HepG2 (cell line): ENCODE measurements around the gene MYLK2. TPM values are rescaled to one million over a fixed set of nuclear protein-coding genes. Genes with fewer than 3 reads are reported as not detected.
A peak's percentile ranks its signal among the peaks of the same experiment; 100 is the strongest.

Experiments used
- ARID5B ChIP-seq: IDR thresholded peaks from 2 replicates; pipeline ENCODE4 v1.4.0; 2020; ENCODE audit warnings: mild to moderate bottlenecking, missing genetic modification reagents
- CBFB ChIP-seq: sonication (generic); formaldehyde crosslinking; IDR thresholded peaks from 2 replicates; pipeline ENCODE4 v1.4.0; 2020; ENCODE audit warnings: missing genetic modification reagents
- GATAD1 ChIP-seq: IDR thresholded peaks from 2 replicates; pipeline ENCODE4 v1.6.1; 2016; ENCODE audit warnings: missing genetic modification reagents, missing compliant biosample characterization
- IKZF4 ChIP-seq: sonication (generic); formaldehyde crosslinking; IDR thresholded peaks from 2 replicates; pipeline ENCODE4 v1.5.1; 2020; ENCODE audit warnings: borderline replicate concordance, mild to moderate bottlenecking, low read depth, missing genetic modification reagents; ENCODE audit errors: not compliant biosample characterization
- MTA3 ChIP-seq: sonication (generic); formaldehyde crosslinking; IDR thresholded peaks from 2 replicates; pipeline ENCODE4 v1.4.0; 2020; ENCODE audit warnings: missing genetic modification reagents
- MXD4 ChIP-seq: IDR thresholded peaks from 2 replicates; pipeline ENCODE4 v1.6.1; 2016; ENCODE audit warnings: mild to moderate bottlenecking, missing biosample characterization, missing genetic modification reagents
- PREB ChIP-seq: sonication (generic); formaldehyde crosslinking; IDR thresholded peaks from 2 replicates; pipeline ENCODE4 v1.4.0; 2020; ENCODE audit warnings: missing genetic modification reagents
- TEAD2 ChIP-seq: sonication (generic); formaldehyde crosslinking; IDR thresholded peaks from 2 replicates; pipeline ENCODE4 v1.9.0; 2021; ENCODE audit warnings: missing genetic modification reagents
- TMF1 ChIP-seq: sonication (generic); formaldehyde crosslinking; IDR thresholded peaks from 2 replicates; pipeline ENCODE4 v1.8.1; 2022; ENCODE audit warnings: low read depth, missing genetic modification reagents
- ZBTB38 ChIP-seq: sonication (generic); formaldehyde crosslinking; IDR thresholded peaks from 2 replicates; pipeline ENCODE4 v1.5.1; 2020; ENCODE audit warnings: mild to moderate bottlenecking, missing genetic modification reagents
- ZBTB42 ChIP-seq: sonication (generic); formaldehyde crosslinking; IDR thresholded peaks from 2 replicates; pipeline ENCODE4 v1.5.0; 2020; ENCODE audit warnings: mild to moderate bottlenecking, missing genetic modification reagents
- ZNF687 ChIP-seq: sonication (generic); formaldehyde crosslinking; IDR thresholded peaks from 2 replicates; pipeline ENCODE4 v1.5.1; 2020; ENCODE audit warnings: mild to moderate bottlenecking, missing genetic modification reagents, moderate library complexity
- ZNF720 ChIP-seq: sonication (generic); formaldehyde crosslinking; IDR thresholded peaks from 2 replicates; pipeline ENCODE4 v1.4.0; 2020; ENCODE audit warnings: missing genetic modification reagents
- ZNF878 ChIP-seq: sonication (generic); formaldehyde crosslinking; IDR thresholded peaks from 2 replicates; pipeline ENCODE4 v1.8.1; 2023; ENCODE audit warnings: mild to moderate bottlenecking, missing genetic modification reagents, moderate library complexity
- polyA plus RNA-seq, 8 experiments: library from polyadenylated mRNA; depleted of rRNA in 3 of 8; stranded (reverse) in 7 of 8; unstranded in 1 of 8; fragments of >200 nt; fragmentation: Illumina TruSeq in 4 of 8; extraction: Trizol in 4 of 8; gene quantifications; 2 replicates each; pipeline versions ENCODE4 v1.2.1 to v1.2.3, GENCODE V29; 2011 to 2016; ENCODE audit warnings: low read depth in 4 of 8, missing spikeins in 1 of 8, mixed read lengths in 1 of 8; ENCODE audit not compliant: insufficient read depth in 1 of 8
- total RNA-seq, 5 experiments: library from RNA; depleted of rRNA; stranded (reverse); fragments of >200 nt; fragmentation: Illumina TruSeq; extraction: Trizol; gene quantifications; 2 replicates each; pipeline ENCODE4 v1.2.3, GENCODE V29; 2016; ENCODE audit warnings: low read depth in 1 of 5
- TF ChIP-seq, protein P1 (sequence below): sonication (generic); formaldehyde crosslinking; IDR thresholded peaks from 2 replicates; pipeline ENCODE4 v1.9.0; 2021; ENCODE audit warnings: missing genetic modification reagents, mild to moderate bottlenecking, borderline replicate concordance
- TF ChIP-seq, protein P2 (sequence below): sonication (generic); formaldehyde crosslinking; conservative IDR thresholded peaks from 2 replicates; pipeline ENCODE4 v1.4.0; 2020; ENCODE audit warnings: missing genetic modification reagents

MYLK2 gene
- total and polyA plus RNA-seq, 2 of the 13 experiments (the other 11 are each of a cell fraction or from before 2014, with no cell fraction given), result 0.27 TPM; not detected in 1

DNA sequence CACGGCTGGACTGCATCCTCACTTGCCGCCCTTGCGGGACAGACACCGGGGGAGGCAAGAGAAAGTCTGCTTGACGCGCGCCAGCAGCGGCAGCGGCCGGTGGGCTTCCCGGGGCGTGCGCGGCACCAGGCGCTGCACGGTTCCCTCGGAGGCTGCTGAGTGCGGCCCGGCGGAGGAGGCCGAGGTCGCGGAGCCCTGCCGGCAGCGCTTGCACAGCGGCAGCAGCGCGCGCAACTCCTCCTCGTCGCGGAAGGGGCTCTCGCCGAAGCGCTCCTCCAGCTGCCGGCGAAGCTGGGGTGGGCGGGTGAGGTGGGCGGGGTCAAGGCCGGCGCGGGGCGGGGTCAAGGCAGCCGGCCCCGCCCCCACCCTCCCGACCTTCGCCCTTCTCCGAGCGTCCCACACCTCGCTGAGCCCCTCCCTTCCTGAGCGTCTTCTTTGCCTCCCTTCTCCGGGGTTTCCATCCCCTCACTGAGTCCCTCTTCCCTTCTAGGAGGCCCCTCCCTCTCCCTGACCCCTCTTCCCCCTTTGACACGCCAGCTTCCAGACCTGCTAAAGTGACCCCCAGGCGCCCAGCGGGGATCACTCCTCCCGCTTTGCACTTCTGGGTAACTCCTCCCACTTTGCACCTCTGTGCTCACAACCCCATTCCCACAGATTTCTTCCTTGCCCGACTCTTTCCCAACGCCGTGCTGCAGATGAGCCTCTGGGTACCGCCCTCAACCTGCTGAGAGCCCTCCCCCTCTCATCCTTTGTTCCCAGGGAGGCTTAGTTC is 42.4 kb downstream of the MYLK2 start (continued):
- TF ChIP-seq ARID5B (CRISPR knock-in tag) (no peak), CBFB (CRISPR knock-in tag) (no peak), ZBTB42 (CRISPR knock-in tag) (0 out of 2 replicates have a peak, but pooled peaks have one; percentile 30), MXD4 (CRISPR knock-in tag) (no peak), GATAD1 (CRISPR knock-in tag) (0 out of 2 replicates have a peak, but pooled peaks have one; percentile 14), TMF1 (CRISPR knock-in tag) (0 out of 2 replicates have a peak, but pooled peaks have one; percentile 57), IKZF4 (CRISPR knock-in tag) (no peak), ZNF687 (CRISPR knock-in tag) (peak; percentile 82), ZBTB38 (0 out of 2 replicates have a peak, but pooled peaks have one; percentile 10), PREB (no peak), MTA3 (CRISPR knock-in tag) (no peak), TEAD2 (no peak), ZNF878 (CRISPR knock-in tag) (no peak; the same call in 1 of the 2 replicates), ZNF720 (CRISPR knock-in tag) (no peak)
- TF ChIP-seq, protein P1, sequence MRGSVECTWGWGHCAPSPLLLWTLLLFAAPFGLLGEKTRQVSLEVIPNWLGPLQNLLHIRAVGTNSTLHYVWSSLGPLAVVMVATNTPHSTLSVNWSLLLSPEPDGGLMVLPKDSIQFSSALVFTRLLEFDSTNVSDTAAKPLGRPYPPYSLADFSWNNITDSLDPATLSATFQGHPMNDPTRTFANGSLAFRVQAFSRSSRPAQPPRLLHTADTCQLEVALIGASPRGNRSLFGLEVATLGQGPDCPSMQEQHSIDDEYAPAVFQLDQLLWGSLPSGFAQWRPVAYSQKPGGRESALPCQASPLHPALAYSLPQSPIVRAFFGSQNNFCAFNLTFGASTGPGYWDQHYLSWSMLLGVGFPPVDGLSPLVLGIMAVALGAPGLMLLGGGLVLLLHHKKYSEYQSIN (CRISPR knock-in tag), result no peak
- TF ChIP-seq, protein P2, sequence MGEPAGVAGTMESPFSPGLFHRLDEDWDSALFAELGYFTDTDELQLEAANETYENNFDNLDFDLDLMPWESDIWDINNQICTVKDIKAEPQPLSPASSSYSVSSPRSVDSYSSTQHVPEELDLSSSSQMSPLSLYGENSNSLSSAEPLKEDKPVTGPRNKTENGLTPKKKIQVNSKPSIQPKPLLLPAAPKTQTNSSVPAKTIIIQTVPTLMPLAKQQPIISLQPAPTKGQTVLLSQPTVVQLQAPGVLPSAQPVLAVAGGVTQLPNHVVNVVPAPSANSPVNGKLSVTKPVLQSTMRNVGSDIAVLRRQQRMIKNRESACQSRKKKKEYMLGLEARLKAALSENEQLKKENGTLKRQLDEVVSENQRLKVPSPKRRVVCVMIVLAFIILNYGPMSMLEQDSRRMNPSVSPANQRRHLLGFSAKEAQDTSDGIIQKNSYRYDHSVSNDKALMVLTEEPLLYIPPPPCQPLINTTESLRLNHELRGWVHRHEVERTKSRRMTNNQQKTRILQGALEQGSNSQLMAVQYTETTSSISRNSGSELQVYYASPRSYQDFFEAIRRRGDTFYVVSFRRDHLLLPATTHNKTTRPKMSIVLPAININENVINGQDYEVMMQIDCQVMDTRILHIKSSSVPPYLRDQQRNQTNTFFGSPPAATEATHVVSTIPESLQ (CRISPR knock-in tag), result no peak
